A549 (cell line): ENCODE data around the gene NRG3. TPM values are rescaled to one million over a fixed set of nuclear protein-coding genes. Genes with fewer than 3 reads are reported as not detected.
A peak's percentile ranks its signal among the peaks of the same experiment; 100 is the strongest.

Experiments
- ATAC-seq, 2 experiments: fragments of 200-7000 bp in 1 of 2; fragments of >200 bp in 1 of 2; cut with Nextera tagmentation in 1 of 2; cut with Tn5 transposase in 1 of 2; 3 replicates each; pipeline versions ENCODE4 v1.8.0 to v1.9.1; 2018 to 2020; ENCODE audit warnings: mild to moderate bottlenecking in 1 of 2, moderate library complexity in 1 of 2
- CTCF ChIA-PET: fragments of 300-600 bp; sonication (Branson Sonifier 250); formaldehyde crosslinking; extraction: SDS; loops from one replicate; lab custom pipeline; 2021; ENCODE audit warnings: antibody characterized with exemption, inconsistent platforms; lab: Yijun Ruan, JAX
- POLR2A ChIA-PET: fragments of 350-600 bp; formaldehyde crosslinking; extraction: SDS; loops from one replicate; lab custom pipeline; 2021; ENCODE audit warnings: antibody characterized with exemption, inconsistent platforms; lab: Yijun Ruan, JAX
- DNase-seq, 2 experiments: peaks; one replicate each; pipeline versions ENCODE4 v3.0.0 to v3.0.0-alpha.2; 2011 to 2016; ENCODE audit warnings: low read depth in 1 of 2, low spot score in 1 of 2
- FAIRE-seq: peaks from 2 replicates; lab custom pipeline; 2011; peaks lifted over from hg19 to GRCh38; lab: Jason Lieb, UNC
- H3K27ac ChIP-seq, 2 experiments: fragments of >200 bp; sonication (Bioruptor Twin); formaldehyde crosslinking; 3 replicates each; pipeline ENCODE4 v1.5.1; 2016 to 2017
- H3K4me1 ChIP-seq: fragments of >200 bp; sonication (Bioruptor Twin); formaldehyde crosslinking; 3 replicates; pipeline ENCODE4 v1.6.1; 2016
- H3K4me2 ChIP-seq: fragments of >200 bp; sonication (Bioruptor Twin); formaldehyde crosslinking; 3 replicates; pipeline ENCODE4 v1.6.1; 2016
- H3K4me3 ChIP-seq: fragments of >200 bp; sonication (Bioruptor Twin); formaldehyde crosslinking; 3 replicates; pipeline ENCODE4 v1.5.1; 2016
- H3K9me3 ChIP-seq: fragments of >200 bp; sonication (Bioruptor Twin); formaldehyde crosslinking; 3 replicates; pipeline ENCODE4 v1.6.1; 2016
- BCL3 ChIP-seq: fragments of >200 bp; sonication (Bioruptor Twin); formaldehyde crosslinking; IDR thresholded peaks from 3 replicates; pipeline ENCODE4 v1.6.1; 2016
- BHLHE40 ChIP-seq: IDR thresholded peaks from 2 replicates; pipeline ENCODE4 v1.6.1; 2012; ENCODE audit warnings: low read depth, low read length, inconsistent platforms
- CBX8 ChIP-seq: fragments of 200-600 bp; sonication (generic); IDR thresholded peaks from 2 replicates; pipeline ENCODE4 v1.6.1; 2016
- CEBPB ChIP-seq, 2 experiments: fragments of >200 bp in 1 of 2; sonication (Bioruptor Twin) in 1 of 2; formaldehyde crosslinking in 1 of 2; IDR thresholded peaks; 2 replicates each; pipeline ENCODE4 v1.6.1; 2012 to 2016
- CHD2 ChIP-seq: fragments of 150-350 bp; IDR thresholded peaks from 2 replicates; pipeline ENCODE4 v1.6.1; 2014; ENCODE audit warnings: low read length; ENCODE audit not compliant: partially characterized antibody
- CHD4 ChIP-seq: fragments of 200-600 bp; sonication (generic); IDR thresholded peaks from 2 replicates; pipeline ENCODE4 v1.6.1; 2016; ENCODE audit warnings: antibody characterized with exemption, mild to moderate bottlenecking, borderline replicate concordance
- EHF ChIP-seq: fragments of 250-450 bp; sonication (Bioruptor Pico); IDR thresholded peaks from 2 replicates; pipeline ENCODE4 v1.5.0; 2020; ENCODE audit warnings: mild to moderate bottlenecking
- ELK1 ChIP-seq: fragments of 150-350 bp; IDR thresholded peaks from 2 replicates; pipeline ENCODE4 v1.6.1; 2014; ENCODE audit warnings: low read depth, mild to moderate bottlenecking, low read length
- ESRRA ChIP-seq: fragments of 150-350 bp; IDR thresholded peaks from 2 replicates; pipeline ENCODE4 v1.6.1; 2014; ENCODE audit warnings: mild to moderate bottlenecking, low read length, borderline replicate concordance
- FOSB ChIP-seq: fragments of 250-450 bp; sonication (Bioruptor Pico); IDR thresholded peaks from 2 replicates; pipeline ENCODE4 v1.5.0; 2020; ENCODE audit warnings: mild to moderate bottlenecking, moderate library complexity
- HDAC2 ChIP-seq: fragments of 200-600 bp; sonication (generic); IDR thresholded peaks from 2 replicates; pipeline ENCODE4 v1.6.1; 2016
- HEYL ChIP-seq: fragments of 250-450 bp; sonication (Bioruptor Pico); IDR thresholded peaks from 2 replicates; pipeline ENCODE4 v1.8.0; 2021; ENCODE audit warnings: mild to moderate bottlenecking, moderate library complexity
- HMGXB4 ChIP-seq: fragments of 250-450 bp; sonication (Bioruptor Pico); IDR thresholded peaks from 2 replicates; pipeline ENCODE4 v1.5.0; 2021; ENCODE audit warnings: mild to moderate bottlenecking, moderate library complexity, borderline replicate concordance
- HOXA7 ChIP-seq: fragments of 250-450 bp; sonication (Bioruptor Pico); IDR thresholded peaks from 2 replicates; pipeline ENCODE4 v1.5.0; 2020; ENCODE audit warnings: mild to moderate bottlenecking, moderate library complexity
- HOXB13 ChIP-seq: fragments of 250-450 bp; sonication (Bioruptor Pico); IDR thresholded peaks from 2 replicates; pipeline ENCODE4 v1.5.0; 2020; ENCODE audit warnings: low read depth, mild to moderate bottlenecking, moderate library complexity
- HOXB5 ChIP-seq: fragments of 250-450 bp; sonication (Bioruptor Pico); IDR thresholded peaks from 2 replicates; pipeline ENCODE4 v1.5.0; 2020; ENCODE audit warnings: mild to moderate bottlenecking, moderate library complexity
- JUN ChIP-seq, 2 experiments: fragments of >200 bp; sonication (Bioruptor Twin); formaldehyde crosslinking; IDR thresholded peaks; 2 replicates in 1 of 2; 3 replicates in 1 of 2; pipeline ENCODE4 v1.6.1; 2016 to 2017
- MAFK ChIP-seq: fragments of 450-650 bp; IDR thresholded peaks from 2 replicates; pipeline ENCODE4 v1.6.1; 2014; ENCODE audit not compliant: partially characterized antibody
- NFE2L2 ChIP-seq: fragments of 150-350 bp; conservative IDR thresholded peaks from 2 replicates; pipeline ENCODE4 v1.6.1; 2014; ENCODE audit warnings: low read length
- NPAS2 ChIP-seq: fragments of 250-450 bp; sonication (Bioruptor Pico); IDR thresholded peaks from 2 replicates; pipeline ENCODE4 v1.8.0; 2022; ENCODE audit warnings: mild to moderate bottlenecking, moderate library complexity, borderline replicate concordance
- PBX3 ChIP-seq: IDR thresholded peaks from 2 replicates; pipeline ENCODE4 v1.6.1; 2012
- POLR2A ChIP-seq: IDR thresholded peaks from 2 replicates; pipeline ENCODE4 v1.6.1; 2012; ENCODE audit warnings: mild to moderate bottlenecking, low read length
- POLR2AphosphoS2 ChIP-seq: conservative IDR thresholded peaks from 2 replicates; pipeline ENCODE4 v1.6.1; 2012; ENCODE audit warnings: low read length, improper control_type of control experiment, inconsistent platforms
- RAD21 ChIP-seq, 2 experiments: fragments of >200 bp in 1 of 2; sonication (Bioruptor Twin) in 1 of 2; formaldehyde crosslinking in 1 of 2; IDR thresholded peaks in 1 of 2; conservative IDR thresholded peaks in 1 of 2; 2 replicates in 1 of 2; 3 replicates in 1 of 2; pipeline ENCODE4 v1.6.1; 2012 to 2018; ENCODE audit warnings: inconsistent platforms in 1 of 2
- RARB ChIP-seq: fragments of 250-450 bp; sonication (Bioruptor Pico); IDR thresholded peaks from 2 replicates; pipeline ENCODE4 v1.8.0; 2021; ENCODE audit warnings: mild to moderate bottlenecking, moderate library complexity
- RNF2 ChIP-seq: fragments of 200-600 bp; sonication (generic); IDR thresholded peaks from 2 replicates; pipeline ENCODE4 v1.6.1; 2016; ENCODE audit warnings: low read depth, mild to moderate bottlenecking, antibody characterized with exemption, moderate library complexity, borderline replicate concordance
- SMC3 ChIP-seq: fragments of >200 bp; sonication (Bioruptor Twin); formaldehyde crosslinking; IDR thresholded peaks from 3 replicates; pipeline ENCODE4 v1.6.1; 2018; ENCODE audit warnings: inconsistent platforms
- TFCP2L1 ChIP-seq: fragments of 250-450 bp; sonication (Bioruptor Pico); IDR thresholded peaks from 2 replicates; pipeline ENCODE4 v1.5.0; 2021; ENCODE audit warnings: mild to moderate bottlenecking
- ZC3H11A ChIP-seq: fragments of 450-650 bp; IDR thresholded peaks from 2 replicates; pipeline ENCODE4 v1.6.1; 2014; ENCODE audit warnings: antibody characterized with exemption, mild to moderate bottlenecking
- WGBS: methylation state at CpG from one replicate; pipeline ENCODE4 v1.1.6; 2017; ENCODE audit errors: missing lambda C conversion rate; 5-methylcytosine and 5-hydroxymethylcytosine counted together
- polyA plus RNA-seq, 4 experiments: library from polyadenylated mRNA; depleted of rRNA in 3 of 4; stranded (reverse); fragments of >200 nt; fragmentation: RNase III in 1 of 4; extraction: RNeasy Plus Mini Kit Qiagen cat#74134 plus additional on column Dnase treatment in 1 of 4; gene quantifications; 2 replicates in 3 of 4; 3 replicates in 1 of 4; pipeline ENCODE4 v1.2.3, GENCODE V29; 2011 to 2017

Gene NRG3
- polyA plus RNA-seq, 2 of the 4 experiments (the other 2 are of a cell fraction), result not detected

- FAIRE-seq, result no peak
- POLR2A ChIA-PET, result no interaction called here
Observed at GRCh38 chr10:81898518-81898917, 23.5 kb downstream of the NRG3 start.

GRCh38 chr10:81900989-81901388 is 26.0 kb downstream of the NRG3 start:
- POLR2A ChIA-PET, result no interaction called here
- no peak for TF ChIP-seq HDAC2
- no peak for TF ChIP-seq HEYL (CRISPR knock-in tag)
- TF ChIP-seq POLR2A, result no peak
- no peak for TF ChIP-seq JUN (IDR thresholded peaks at IDR 0.05)
- TF ChIP-seq TFCP2L1 (CRISPR knock-in tag), result no peak
- TF ChIP-seq NPAS2 (CRISPR knock-in tag), result no peak
- no peak for TF ChIP-seq CBX8
- TF ChIP-seq HOXB5 (CRISPR knock-in tag), result no peak
- no peak for TF ChIP-seq HOXB13 (CRISPR knock-in tag)
- no peak for TF ChIP-seq POLR2AphosphoS2
- TF ChIP-seq RNF2, result no peak
- no peak for TF ChIP-seq EHF
- TF ChIP-seq ESRRA, result no peak
- TF ChIP-seq HOXA7 (CRISPR knock-in tag), result no peak
- TF ChIP-seq RAD21 (conservative IDR thresholded peaks at IDR 0.05 in 1 of 2, IDR thresholded peaks at IDR 0.05 in 1 of 2), result no peak
- TF ChIP-seq MAFK, result no peak
- ATAC-seq, result no peak

More at GRCh38 chr10:81898518-81898917, 23.5 kb downstream of the NRG3 start:
- H3K4me1 ChIP-seq, result no peaks in the 10 kb centered on the region
- no peak overlapping the region for H3K4me2 ChIP-seq
- CTCF ChIA-PET, result interaction anchor here (0.6 to 1.0 kb wide), 3 partner anchors 9 to 987 kb away, joined by 3 to 5 read pairs (median 4); no protein-coding TSS in a partner anchor
- no peaks in the 10 kb centered on the region for H3K9me3 ChIP-seq
- no peak for ATAC-seq
- H3K27ac ChIP-seq, result no peak overlapping the region
- H3K4me3 ChIP-seq, result no peak overlapping the region
- no peak for TF ChIP-seq CHD4
- TF ChIP-seq MAFK, result peak; percentile 46
- no peak for TF ChIP-seq CEBPB (IDR thresholded peaks at IDR 0.05)
- no peak for DNase-seq
- WGBS, result 0% methylated on average over 1 of the region's 1 CpG

GRCh38 chr10:81903472-81903871 is 28.5 kb downstream of the NRG3 start:
- Histone ChIP-seq H3K4me2 (no peak overlapping the region), H3K9me3 (no peaks in the 10 kb centered on the region), H3K27ac (no peak overlapping the region), H3K4me3 (no peak overlapping the region), H3K4me1 (no peaks in the 10 kb centered on the region)
- WGBS, result 2% methylated on average over 4 of the region's 4 CpGs
- ATAC-seq (no peak), FAIRE-seq (no peak), DNase-seq (no peak)
- TF ChIP-seq CHD2 (no peak), ELK1 (no peak), CHD4 (no peak), RAD21 (conservative IDR thresholded peaks at IDR 0.05 in 1 of 2, IDR thresholded peaks at IDR 0.05 in 1 of 2) (no peak), RARB (CRISPR knock-in tag) (no peak), HEYL (CRISPR knock-in tag) (no peak), POLR2A (no peak), HOXB13 (CRISPR knock-in tag) (no peak), BHLHE40 (no peak), NFE2L2 (no peak), ESRRA (no peak), NPAS2 (CRISPR knock-in tag) (no peak), ZC3H11A (no peak), PBX3 (no peak), FOSB (CRISPR knock-in tag) (no peak), CEBPB (IDR thresholded peaks at IDR 0.05) (no peak), HMGXB4 (CRISPR knock-in tag) (no peak), BCL3 (no peak), SMC3 (no peak)
- CTCF ChIA-PET, result no interaction called here
- POLR2A ChIA-PET, result no interaction called here

More at GRCh38 chr10:81900989-81901388, 26.0 kb downstream of the NRG3 start:
- no peak for FAIRE-seq
- no peak for DNase-seq
- no peaks in the 10 kb centered on the region for H3K4me1 ChIP-seq
- no peaks in the 10 kb centered on the region for H3K9me3 ChIP-seq
- no peak overlapping the region for H3K27ac ChIP-seq
- CTCF ChIA-PET, result no interaction called here
- 39% methylated on average over 2 of the region's 2 CpGs for WGBS
- no peak overlapping the region for H3K4me2 ChIP-seq
- no peak overlapping the region for H3K4me3 ChIP-seq
